GM13977 (cell line): ENCODE measurements around the gene NSFL1C.

Source experiments
- DNase-seq: peaks from one replicate; pipeline ENCODE4 v3.0.0; 2012; ENCODE audit warnings: low spot score
- in situ Hi-C: fragments of 300-500 bp; cut with MboI; formaldehyde crosslinking; loops from one replicate; pipeline ENCODE4 v1.12.0; 2022; ENCODE audit warnings: low sequenced_read_pairs, low pct_unique_long_range_greater_than_20kb, mixed read lengths, inconsistent platforms; ENCODE audit not compliant: unreplicated experiment
- TF ChIP-seq, protein P1 (sequence below): IDR thresholded peaks from 2 replicates; pipeline ENCODE4 v1.5.1; 2012; ENCODE audit warnings: mild to moderate bottlenecking, control low read depth; ENCODE audit not compliant: insufficient read depth; ENCODE audit errors: extremely low read depth, missing control alignments

The NSFL1C gene

DNA sequence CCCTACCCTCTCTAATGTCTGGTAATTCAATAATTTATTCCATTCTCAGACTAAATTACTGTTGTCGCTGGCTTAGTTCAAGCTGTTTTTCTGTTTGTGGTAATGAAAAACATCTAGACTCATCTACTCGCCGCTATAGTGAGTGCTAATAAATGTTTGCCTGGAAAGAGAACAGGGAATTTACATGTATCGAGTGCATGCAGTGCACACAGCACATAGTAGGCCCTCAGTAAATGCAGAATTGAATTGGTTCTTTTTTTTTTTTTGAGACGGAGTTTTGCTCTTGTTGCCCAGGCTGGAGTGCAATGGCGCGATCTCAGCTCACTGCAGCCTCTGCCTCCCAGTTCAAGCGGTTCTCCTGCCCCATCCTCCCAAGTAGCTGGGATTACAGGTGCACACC lies 7.7 kb upstream of the NSFL1C start:
- in situ Hi-C loops: no loop called here
- TF ChIP-seq, protein P1, sequence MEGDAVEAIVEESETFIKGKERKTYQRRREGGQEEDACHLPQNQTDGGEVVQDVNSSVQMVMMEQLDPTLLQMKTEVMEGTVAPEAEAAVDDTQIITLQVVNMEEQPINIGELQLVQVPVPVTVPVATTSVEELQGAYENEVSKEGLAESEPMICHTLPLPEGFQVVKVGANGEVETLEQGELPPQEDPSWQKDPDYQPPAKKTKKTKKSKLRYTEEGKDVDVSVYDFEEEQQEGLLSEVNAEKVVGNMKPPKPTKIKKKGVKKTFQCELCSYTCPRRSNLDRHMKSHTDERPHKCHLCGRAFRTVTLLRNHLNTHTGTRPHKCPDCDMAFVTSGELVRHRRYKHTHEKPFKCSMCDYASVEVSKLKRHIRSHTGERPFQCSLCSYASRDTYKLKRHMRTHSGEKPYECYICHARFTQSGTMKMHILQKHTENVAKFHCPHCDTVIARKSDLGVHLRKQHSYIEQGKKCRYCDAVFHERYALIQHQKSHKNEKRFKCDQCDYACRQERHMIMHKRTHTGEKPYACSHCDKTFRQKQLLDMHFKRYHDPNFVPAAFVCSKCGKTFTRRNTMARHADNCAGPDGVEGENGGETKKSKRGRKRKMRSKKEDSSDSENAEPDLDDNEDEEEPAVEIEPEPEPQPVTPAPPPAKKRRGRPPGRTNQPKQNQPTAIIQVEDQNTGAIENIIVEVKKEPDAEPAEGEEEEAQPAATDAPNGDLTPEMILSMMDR: no peak
- DNase-seq: no peak

DNA sequence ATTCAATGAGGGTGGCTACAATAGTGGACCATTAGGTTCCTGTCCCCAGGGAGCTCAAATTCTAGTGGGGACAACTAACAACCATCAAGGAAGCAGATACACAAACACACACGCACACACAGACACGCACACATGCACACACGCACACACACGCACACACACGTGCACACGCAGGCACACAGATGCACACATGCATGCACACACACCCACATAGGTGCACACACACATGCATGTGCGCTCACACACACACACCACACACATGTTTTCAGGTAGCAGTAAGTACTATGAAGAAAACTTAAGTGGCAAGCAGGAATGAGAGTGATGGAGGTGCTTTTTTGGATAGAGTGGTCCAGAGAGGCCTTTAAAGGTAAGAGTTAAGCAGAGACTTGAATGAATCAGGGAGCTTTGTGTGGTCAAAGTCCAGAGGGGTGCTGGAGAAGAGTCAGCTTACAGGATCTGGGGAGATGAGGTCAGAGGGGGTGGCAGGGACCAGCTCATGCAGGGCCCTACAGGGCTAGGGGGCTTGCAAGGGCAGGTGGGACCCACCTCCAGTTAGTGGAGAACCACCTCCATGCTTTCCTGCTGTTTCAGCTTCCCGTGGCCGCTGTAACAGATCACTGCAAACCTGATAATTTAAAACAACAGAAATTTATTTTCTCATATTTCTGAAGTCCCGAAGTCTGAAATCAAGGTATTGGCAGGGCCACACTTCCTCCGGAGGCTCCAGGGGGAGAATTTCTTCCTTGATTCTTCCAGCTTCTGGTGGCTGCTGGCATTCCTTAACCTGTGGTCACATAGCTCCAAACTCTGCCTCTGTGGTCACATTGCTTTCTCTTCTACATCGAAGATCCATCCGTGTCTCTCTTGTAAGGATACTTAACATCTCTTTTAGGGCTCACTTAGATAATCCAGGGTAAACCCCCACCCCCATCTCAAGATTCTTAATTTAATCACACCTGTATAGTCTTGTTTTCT lies 6.9 kb upstream of the NSFL1C start:
- in situ Hi-C loops: no loop called here
- DNase-seq: no peak
- TF ChIP-seq, protein P1: no peak

DNA sequence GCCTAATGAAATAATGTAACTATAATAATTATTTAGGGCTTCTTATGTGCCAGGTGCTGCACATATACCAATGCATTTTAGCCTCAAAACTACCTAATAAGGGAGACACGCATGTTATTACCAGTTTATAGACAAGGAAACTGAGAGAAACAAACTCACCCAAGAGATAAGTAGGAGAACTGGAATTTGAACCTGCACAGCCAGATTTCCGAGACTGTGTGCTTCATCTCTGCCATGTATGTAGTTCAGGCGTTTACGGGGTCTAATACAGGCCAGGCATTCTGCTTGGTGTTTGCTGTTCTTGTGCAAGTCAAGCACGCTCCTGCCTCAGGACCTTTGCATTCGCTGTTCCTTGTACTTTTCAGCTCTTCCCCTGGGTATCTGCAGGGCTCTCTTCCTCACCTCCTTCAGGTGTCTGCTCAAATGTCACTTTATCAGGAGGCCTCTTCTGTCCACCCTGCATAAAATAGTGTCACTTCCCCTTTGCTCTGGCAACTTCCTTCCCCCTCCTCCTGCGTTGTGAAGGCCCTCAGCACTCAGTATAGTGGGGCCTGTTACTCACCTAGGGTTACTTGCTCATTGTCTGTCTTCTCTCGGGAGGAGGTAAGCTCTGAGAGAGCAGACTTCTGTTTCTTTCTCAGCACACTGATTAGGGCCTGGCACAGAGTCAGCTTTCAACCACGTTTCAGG lies 6.1 kb upstream of the NSFL1C start:
- DNase-seq: no peak
- in situ Hi-C loops: no loop called here
- TF ChIP-seq, protein P1: no peak

DNA sequence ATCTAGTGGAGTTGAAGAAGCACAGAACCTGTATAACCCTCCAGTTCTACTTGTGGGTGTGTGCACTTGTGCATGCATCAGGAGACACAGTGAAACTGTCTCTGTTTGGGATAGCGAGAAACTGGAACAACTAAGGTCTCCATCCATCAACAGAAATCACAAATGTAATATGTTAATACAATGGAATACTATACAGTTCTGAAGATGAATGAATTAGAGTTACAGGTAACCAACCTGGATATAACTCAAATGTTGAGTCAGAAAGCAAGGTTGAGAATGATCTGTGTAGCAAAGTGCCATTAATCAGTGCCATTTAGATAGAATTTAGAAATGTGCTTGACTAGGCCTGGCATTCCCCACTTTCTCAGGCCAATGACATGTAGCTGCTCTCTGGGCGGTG lies 4.6 kb upstream of the NSFL1C start:
- in situ Hi-C loops: no loop called here
- TF ChIP-seq, protein P1: no peak
- no peak for DNase-seq

DNA sequence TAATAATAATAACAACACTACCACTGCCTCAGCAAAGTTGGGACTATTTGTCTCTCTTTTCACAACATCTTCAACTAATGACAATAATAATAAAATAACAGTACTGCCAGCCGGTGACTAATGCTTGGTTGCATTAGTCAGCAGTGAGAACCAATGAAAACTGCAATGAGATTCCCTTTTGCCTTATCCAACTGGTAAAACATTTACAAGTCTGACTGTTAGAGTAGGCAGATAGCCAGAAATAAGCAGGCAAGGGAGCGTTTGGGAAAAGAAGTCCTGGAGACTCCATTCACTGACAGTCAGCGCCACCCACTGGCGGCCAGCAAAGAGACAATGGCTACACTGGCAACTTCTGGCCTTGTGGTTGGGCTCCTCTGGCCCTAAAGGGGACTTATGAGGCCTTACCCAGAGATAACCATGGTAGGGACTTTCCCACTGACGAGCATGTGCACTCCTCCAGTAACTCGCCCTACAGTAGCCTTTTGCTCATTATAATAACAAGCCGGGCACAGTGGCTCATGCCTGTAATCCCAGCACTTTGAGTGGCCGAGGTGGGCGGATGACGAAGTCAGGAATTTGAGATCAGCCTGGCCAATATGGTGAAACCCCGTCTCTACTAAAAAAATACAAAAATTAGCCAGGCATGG lies 3.4 kb upstream of the NSFL1C start:
- TF ChIP-seq, protein P1: peak; percentile 69
- peak; percentile 73 for DNase-seq
- in situ Hi-C loops: no loop called here

DNA sequence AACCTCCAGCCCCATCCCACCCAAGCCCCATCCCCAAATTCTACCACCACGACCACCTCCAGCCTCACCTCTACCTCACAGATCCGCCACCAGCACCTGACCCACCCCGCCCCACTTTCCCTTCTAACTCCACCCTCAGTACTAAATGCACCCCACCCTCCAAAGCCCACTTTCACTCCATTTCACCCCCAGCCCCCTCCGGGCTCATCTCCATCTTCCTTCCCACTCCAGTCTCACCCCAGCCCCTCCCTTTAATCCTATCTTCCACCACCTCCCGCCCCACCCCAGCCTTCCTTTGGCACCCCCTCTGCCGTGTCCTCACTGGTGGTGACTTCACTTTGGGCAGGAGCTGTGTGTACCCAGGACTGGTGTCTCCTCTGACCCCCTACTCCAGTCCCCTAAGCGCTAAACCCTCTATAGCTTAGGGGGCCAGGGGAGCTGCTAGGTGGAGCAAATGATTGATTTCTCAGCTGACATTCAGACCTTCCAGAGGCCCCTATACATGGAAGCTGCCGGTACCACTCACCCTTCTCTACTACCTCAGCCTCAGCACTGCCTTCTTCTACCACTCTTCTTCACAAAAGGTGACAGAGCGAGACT lies 2.8 kb upstream of the NSFL1C start:
- TF ChIP-seq, protein P1: no peak
- in situ Hi-C loops: no loop called here
- DNase-seq: no peak
